Mesenteric fat pad (tissue), 1 donor: ENCODE data around the gene LRRC52. TPM values are rescaled to one million over a fixed set of nuclear protein-coding genes. Genes with fewer than 3 reads are reported as not detected.

Source experiments
- DNase-seq: peaks from one replicate; pipeline ENCODE4 v3.0.0-alpha.2; 2020; ENCODE audit warnings: low spot score
- long read RNA-seq: library from polyadenylated mRNA; unstranded; transcript quantifications from one replicate; pipeline ENCODE4 v2.0.0, GENCODE V29; 2020
- total RNA-seq: library from RNA; stranded (reverse); fragmentation: NEBNext Ultra II Directional; extraction: Animal tissue kit (Norgen Biotek cat#: 25700); gene quantifications from one replicate; pipeline ENCODE4 v1.2.1, GENCODE V29; 2021
- donor health status: DM: yes; HTN: yes; CAD: no.

Gene LRRC52, protein sequence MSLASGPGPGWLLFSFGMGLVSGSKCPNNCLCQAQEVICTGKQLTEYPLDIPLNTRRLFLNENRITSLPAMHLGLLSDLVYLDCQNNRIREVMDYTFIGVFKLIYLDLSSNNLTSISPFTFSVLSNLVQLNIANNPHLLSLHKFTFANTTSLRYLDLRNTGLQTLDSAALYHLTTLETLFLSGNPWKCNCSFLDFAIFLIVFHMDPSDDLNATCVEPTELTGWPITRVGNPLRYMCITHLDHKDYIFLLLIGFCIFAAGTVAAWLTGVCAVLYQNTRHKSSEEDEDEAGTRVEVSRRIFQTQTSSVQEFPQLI
- total RNA-seq = not detected
- long read RNA-seq = 0 reads

DNA sequence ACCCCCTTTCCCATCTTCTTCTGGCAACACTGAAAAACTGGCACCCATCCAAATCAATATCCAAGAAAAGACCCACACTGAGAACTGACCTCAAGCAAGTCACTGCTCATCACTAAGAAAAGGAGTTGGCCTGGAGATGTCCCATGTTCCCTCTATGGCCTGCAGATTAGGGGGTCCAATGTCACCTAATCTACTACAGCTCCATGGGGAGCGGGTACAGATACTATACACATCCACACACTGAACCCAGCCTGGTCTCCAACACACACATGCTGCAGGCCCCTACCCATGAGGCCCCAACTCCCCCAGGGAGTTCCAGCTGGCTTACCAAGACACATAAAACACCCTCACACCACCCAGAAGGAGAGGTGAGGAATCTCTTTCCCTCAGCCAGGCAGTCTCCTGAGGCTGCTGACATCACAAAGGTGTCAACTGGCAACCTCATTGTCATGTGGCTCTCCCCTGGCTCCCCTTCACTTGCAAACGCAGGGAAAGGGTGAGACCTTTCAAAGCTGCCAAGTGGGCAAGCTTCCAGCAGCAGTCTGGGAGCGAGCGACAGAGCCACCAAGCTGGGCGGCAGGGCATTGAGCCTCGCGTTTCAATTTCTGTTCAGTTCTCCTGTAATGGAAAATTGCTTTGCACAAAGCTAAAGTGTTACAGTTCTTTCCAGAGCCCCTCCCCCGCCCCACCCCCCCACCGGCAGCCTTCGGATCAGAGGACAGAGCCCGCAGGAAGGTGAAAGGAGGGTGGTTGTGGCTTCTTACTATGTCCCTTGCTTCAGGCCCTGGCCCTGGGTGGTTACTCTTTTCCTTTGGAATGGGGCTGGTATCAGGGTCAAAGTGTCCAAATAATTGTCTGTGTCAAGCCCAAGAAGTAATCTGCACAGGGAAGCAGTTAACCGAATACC lies at the start of gene LRRC52:
LRRC52 (plus strand) TSS at position 469 of the 907 bp plus-strand sequence; CDS start at position 766, 297 bp downstream.
- no peak for DNase-seq

DNA sequence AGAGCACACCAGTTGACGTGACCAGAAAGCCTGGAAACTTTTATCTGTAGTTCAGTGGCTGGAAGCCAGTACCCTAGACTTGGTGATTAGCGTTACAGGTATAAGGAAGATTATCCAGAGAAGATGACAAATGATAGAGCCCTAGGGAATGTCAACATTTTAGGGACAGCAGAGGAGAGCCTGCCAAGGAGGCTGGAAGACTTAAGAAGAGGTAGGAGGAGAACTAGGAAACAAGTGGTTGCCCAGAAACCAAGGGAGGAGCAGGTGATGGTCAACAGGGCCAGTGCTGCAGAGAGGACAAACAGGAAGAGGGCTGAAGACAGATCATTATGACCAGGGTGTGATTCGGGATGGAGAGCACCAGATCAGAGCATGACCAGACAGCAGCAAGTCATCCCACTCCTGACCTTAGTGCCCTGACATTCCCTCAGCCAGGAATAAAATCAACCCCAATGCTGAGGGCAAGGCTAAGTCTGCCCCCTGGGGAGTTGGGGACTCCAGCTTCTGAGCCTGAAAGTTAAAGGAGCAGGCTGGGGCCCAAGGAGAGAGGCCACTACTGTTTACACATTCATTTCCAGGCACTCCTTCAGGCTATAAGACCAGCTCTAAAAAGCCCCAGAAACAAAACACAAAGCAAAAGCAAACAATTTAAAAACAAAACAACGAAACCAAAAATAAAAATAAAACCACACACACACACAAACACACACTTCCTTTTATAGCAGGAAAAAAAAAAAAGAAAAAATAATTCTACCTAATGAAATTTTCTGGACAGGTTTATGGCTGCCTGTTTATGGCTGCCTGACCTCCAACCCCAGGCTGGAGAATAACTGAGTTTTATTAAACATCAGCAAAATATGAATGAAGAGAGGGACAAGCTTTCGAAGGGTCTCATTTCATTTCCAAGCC lies 48.6 kb upstream of the LRRC52 start:
- DNase-seq = no peak

DNA sequence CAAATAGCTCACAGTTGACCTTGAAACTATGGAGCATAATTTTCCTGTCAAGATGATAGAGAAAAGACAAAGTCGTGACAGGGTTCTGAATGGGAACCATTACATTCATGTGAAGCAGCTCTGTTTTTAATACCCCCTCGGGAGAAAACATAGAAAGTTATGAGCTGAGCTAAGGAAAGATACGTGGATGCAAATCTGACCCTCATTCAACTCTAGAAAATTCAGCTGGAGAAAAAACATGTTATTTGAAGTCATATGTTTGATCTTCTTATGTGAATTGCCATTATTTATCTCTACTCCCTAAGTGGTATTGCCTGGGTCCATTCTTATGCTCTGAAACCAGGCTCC lies 48.0 kb upstream of the LRRC52 start:
- DNase-seq = no peak

DNA sequence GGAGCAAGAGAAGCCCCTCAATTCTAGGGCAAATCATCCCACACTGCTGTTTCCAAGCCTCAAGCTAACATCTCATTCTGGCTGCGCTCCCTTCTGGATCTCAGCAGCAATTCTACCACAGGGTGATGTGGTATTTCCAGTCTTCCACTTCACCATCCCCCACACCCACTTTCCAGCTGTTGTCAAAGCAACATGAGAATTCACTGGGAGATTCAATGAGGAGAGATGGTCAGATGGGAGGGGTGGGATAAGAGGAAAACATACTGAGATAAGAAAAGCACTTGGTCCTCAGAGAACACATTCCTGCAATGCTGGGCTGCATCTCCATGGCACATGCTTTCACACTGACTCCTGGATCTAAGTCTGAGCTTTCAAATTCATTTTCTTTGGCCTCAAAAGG lies 47.3 kb upstream of the LRRC52 start:
- no peak for DNase-seq

DNA sequence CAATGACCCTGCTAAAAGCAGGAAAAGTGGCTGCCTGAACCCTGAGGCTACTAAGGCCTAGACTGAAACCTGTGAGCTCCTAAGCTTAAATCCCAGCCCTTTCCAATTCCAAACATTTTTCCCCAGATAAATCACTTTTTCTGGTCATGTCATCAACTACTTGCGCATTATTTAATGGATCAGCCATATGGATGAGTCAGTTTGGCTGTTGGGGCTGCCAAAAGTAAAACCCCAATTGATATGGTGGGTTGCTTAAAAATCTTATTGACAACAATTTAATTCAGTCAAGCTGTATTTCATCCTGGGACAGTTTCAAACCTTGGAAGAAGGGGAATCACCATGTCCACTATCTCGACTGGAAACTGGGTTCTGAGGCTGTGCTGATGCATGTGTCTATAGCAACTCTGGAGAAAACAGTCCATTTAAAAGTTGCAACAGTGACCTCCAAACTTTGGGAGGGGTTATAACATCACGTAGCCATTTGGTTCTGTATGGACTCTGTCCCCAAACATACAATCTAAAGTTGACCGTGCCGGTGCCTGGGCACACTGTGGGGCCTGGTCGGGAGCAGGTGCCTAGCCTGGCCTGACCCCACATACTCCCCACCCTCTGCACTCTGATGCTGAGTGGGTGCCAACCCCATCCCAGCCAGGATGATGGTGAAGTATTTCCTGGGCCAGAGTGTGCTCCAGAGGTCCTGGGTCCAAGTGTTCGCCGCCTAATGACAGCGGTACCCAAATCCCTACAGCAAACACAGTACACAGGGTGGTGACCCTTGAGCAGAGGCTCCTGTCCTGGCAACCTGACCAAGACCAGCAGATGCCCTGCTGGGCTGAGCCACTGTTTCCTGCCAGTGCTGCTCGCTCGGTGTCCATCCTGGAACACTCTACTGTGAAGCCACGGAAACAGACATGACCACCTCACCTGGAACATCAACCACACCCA lies 46.5 kb upstream of the LRRC52 start:
- DNase-seq = no peak

DNA sequence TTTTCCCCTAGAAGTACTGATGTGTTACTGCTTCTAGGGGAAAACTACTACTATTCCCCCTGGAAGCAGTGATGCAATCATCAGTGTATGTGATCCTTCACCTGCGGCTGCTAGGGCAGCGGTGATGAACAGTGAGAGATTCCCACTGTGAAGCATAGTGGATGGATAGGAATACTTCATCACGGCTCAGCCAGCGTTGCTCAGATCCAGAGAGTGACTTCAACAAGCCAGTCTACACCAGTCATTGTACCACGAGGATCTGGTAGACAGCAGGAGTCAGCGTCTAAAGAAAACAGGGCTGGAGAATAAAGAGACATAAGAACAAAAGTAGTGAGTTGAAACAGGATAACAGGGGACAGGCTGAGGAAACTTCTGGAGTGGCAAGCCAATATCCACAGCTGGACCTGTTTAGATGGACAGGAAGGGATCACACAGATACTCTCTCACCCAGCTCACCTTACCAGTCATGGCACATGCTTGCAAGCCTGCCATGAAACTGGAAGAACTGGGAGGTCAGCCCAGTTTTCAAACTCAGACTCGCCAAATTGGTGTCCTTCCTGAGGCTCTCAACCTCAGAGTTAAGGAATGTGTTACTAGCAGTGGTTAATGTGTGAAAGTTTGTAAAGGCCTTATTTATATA lies 42.4 kb upstream of the LRRC52 start:
- no peak for DNase-seq

DNA sequence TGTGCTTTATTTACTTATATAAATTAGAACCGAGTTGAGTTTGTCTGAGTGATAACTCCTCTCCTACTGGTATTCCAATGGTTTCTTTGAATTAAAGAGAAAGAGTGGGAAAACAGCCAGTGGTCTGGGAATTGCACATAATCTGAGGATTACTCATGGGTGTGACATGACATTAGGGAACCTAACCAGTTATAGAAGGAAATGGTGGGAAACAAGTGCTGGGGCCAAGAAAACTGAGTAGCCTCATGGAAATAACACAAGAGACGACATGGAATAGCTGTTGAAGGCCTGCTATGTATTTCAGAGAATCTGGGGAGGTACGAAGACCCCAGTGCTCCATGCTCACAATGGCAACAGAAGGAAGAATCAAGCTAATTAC lies 41.8 kb upstream of the LRRC52 start:
- DNase-seq = no peak

DNA sequence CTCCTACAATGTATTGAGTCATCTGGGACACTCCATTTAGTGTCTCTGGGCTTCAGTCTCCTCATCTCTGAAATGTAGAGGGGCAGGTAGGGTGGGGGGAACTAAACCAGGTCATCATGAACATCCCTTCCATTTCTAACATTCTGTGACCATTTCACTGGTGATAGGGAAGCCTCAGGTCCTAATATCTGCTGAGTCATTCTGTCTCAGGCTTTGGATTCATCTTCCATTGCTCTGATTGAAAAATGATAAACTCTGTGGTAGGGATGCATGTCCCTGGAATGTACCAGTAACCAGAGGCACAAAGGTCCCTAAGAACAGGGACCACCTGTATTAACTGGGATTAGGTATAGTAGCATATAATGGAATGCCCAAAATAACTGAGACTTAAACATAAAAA lies 36.2 kb upstream of the LRRC52 start:
- no peak for DNase-seq

DNA sequence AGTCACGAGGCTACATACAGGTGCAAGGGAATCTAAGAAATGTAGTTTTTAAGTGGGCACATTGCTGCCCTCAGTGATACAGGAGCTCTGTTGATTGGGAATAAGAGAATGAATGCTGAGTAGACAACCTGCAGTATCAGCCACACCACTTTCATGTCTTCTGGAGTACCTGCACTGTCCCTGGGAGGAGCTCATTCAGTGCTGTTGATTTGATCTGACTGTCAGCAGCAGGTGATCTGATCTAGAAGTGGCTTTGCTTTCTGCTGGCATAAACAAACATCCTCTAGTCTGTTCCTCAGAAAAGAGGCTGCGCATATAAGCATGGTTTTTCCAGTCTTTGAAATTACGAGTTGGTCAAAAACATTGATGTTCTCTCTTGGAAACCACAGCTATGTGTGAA lies 35.5 kb upstream of the LRRC52 start:
- DNase-seq = no peak

DNA sequence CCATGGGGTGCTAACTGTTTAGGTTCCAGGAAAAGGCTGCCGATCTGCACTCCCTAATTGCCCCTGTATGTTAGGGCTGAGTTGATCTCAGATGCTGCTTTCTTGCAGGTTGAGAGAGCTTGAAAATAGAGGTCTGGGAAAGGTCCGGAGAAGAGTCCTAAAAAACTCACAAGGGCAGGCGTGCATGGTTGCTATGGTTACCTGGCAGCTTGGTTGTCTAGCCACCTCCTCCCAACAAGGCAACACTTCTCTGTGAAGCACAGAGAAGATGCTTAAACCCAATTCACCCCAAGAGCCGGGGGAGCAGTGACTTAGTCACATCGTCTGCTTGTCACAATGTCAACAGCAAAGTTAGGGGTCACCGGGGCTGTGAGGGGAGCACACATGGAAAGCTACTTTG lies 31.0 kb upstream of the LRRC52 start:
- DNase-seq = no peak

DNA sequence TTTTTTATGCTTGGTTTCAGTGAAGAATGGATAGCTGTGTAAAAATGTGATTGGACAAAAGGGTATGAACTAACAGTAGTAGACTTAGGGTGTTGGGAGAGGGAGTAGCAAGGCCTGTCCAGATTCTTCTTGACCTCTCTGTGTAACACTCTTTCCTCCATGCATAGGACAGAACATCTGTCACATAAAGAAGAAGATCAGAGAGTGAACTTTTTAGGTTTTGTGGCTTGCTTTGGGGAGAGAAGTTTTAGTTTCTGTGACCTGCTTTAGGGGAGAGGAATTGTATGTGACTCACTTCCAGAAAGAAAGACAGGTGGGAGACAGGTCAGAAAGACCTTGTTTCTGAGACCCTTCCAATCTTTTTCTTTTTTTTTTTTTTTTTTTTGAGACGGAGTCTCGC lies 27.3 kb upstream of the LRRC52 start:
- no peak for DNase-seq

DNA sequence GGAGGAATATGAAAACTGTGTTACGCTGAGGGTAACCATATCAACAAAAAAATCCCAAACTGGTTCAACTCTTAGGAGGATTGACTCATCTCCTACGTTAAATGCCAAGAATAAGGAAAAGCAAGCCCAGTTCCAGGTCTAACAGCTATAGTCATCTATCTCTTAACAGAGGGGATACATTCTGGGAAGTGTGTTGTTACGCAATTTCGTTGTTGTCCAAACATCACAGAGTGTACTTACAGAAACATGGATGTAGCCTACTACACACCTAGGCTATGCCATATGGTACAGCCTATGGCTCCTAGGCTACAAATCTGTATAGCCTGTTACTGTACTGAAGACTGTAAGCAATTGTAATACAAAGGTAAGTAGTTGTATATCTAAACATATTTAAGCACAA lies 23.2 kb upstream of the LRRC52 start:
- DNase-seq = no peak

DNA sequence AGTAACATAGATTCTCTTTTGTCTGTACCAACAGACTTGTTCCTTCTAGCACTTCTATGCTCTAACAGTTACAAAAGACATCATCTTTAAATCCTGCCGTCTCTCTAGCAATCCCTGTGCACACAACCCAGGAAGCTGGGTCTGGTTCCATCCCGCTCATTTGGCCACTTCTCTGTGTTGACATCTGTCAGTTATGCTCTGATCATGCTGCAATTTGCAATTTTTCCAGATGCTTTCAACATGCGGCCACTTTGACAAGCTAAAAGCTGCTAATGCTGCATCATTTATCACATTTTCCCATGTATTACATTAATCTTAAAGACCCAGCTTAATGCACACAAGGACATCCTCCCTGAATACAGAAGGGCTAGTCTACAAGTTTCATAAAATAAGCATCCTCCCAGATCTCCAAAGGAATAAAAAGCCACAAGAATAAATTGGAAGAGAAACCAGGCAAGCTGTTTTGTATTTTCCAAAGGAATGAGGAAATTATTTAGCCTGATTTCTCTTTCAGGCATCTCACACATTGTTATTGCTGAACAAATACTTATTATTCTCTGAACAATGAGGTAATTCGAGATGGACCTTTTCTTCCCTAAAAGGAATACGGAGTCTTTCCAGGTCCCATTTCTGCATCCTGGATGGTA lies 19.0 kb upstream of the LRRC52 start:
- no peak for DNase-seq

DNA sequence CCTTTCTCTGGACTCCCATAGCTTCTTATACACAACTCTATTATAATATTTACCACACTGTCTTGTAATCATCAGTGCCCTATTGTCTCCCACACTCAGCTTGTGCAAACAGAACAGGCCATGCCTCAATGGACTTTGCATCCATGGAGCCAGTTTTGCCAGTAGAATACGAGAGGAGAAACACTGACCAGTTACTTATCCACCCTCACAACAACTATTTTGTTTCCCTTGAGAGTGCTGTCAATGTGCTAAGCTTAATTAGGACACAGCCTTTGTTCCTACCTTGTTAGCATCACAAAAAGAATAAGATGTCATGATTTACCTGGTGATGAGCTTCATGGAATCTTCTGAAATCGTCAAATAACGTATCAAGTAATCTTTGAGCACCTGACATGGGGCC lies 18.1 kb upstream of the LRRC52 start:
- no peak for DNase-seq

DNA sequence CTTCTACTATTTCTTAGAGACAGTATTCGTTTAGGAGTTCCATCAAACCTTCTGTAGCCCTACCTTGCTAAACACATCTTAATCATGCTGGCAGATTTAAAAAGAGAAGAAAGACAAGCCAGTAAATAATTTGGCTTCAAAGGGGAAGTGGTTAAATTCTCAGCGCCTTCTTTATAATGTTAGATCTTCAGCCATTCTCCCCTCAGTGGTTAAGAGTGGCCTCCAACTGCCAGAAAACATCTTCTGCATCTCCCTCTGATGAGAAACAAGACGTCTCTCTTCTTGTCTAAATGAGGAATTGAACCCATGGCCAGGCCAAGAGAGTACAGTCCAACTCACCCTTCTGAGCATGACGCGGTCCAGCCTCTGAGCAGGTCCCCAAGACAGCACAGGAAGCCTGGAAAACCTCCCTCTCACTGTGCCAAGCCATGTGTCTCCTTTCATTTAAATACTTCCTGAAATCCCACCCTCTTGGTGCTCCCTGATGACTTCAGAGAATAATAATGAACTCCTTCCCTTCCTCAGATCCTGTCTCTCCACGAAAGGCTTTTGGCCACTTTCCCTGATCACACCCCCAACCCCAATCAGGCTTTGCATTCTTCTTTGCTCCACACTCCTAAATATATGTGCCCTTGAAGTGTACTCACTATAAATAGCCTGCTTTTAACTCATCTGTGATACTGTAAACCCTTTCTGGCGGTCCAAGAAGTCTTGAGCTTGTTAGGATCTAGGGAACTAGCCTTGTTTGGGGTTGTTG lies 16.4 kb upstream of the LRRC52 start:
- DNase-seq = no peak

DNA sequence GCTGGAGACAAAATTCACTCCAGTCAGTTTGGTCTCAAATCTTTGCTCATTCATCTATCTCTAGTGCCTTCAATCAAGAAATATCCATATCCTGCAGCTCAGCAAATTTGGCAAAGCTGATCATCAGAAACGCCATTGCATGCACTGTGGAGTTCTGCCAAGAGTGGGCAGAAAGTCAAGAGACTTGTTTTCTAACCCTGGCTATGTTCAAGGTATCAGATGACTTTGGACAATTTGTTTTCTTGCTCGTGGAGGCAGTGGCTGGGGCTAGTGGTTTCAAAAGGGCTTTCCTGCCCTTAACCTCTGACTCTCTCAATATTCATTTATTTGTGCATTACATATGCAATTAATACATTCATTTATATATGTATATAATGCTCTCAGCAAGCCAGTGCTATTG lies 12.8 kb upstream of the LRRC52 start:
- DNase-seq = no peak

DNA sequence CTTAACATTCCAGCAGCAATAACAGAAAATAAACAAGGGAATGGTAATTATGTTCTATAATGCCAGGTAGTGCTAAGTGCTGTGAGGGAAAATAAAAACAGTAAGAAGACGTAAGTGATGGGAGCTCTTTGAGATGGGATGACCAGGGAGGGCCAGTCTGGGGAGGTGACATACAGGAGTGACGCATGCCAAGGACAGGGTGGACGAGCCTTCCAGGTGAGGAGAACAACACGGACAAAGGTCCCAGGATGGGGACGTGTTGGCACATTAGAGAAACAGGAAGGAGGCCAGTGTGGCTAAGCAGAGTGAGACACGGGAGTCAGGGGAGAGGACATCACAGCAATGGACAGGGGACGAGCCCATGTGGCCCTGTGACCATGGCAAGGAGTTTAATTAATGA lies 11.7 kb upstream of the LRRC52 start:
- no peak for DNase-seq

DNA sequence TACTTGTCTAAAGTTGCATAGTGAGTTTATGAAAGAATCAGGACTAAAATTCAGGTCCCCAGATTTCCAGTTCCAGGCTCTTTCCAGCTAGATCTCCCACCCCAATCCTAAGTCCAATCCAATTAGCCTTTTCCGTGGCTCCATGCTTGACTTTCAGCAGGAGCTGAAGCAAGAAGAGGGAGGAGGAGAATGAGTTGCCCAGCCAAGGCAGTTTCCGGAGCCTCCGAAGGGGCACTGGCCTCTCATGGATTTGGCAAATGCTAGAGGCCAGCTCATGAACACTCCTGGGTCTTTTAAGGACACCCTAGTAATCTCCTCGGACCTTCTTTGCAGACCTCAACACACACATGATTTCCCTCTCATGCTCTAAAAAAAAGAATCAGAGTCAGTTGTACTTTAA lies 10.5 kb upstream of the LRRC52 start:
- no peak for DNase-seq

DNA sequence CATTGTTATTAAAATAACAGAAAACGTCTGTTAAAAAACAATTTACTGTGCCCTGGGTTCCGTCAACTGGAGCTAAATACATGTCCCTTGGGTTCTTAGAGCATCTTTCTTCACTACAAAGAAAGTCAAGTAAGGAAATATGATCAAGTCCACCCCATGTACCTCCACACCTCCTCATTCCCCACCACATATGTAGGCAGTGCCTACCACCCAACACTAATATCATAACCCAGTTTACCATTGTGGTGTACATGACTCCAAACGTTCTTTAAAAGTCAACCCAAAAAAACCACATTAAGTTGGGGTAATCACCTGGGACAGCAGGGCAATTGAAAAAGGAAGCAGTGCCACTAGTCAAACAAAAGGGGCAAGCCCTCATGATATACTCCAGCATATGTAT lies 7.8 kb upstream of the LRRC52 start:
- DNase-seq = no peak
